B cell (primary cell): ENCODE data around the gene PI4KA. TPM values are rescaled to one million over a fixed set of nuclear protein-coding genes. Genes with fewer than 3 reads are reported as not detected.
A peak's percentile ranks its signal among the peaks of the same experiment; 100 is the strongest.

Experiments
- ATAC-seq: fragments of 200-7000 bp; cut with Tn5 transposase; one replicate; pipeline ENCODE4 v1.10.0; 2021; ENCODE audit warnings: low read depth, mild to moderate bottlenecking, moderate number of reproducible peaks, moderate library complexity
- CTCF ChIA-PET: fragments of 350-600 bp; sonication (Branson Sonifier 250); formaldehyde crosslinking; loops from one replicate; lab custom pipeline; 2021; ENCODE audit warnings: antibody characterized with exemption, inconsistent platforms; lab: Charles Lee
- POLR2A ChIA-PET: fragments of 350-600 bp; sonication (Branson Sonifier 250); formaldehyde crosslinking; loops from one replicate; lab custom pipeline; 2021; ENCODE audit warnings: antibody characterized with exemption; lab: Charles Lee
- DNase-seq: peaks from one replicate; pipeline ENCODE4 v3.0.0; 2013
- H2AFZ ChIP-seq: 2 replicates; pipeline ENCODE4 v1.6.1; 2012; ENCODE audit warnings: mild to moderate bottlenecking, low read depth, low read length; ENCODE audit not compliant: insufficient read depth, poor library complexity, severe bottlenecking
- H3K27ac ChIP-seq, 2 donors: 1 replicate in 1 of 2; 2 replicates in 1 of 2; pipeline ENCODE4 v1.5.1; 2012 to 2013; ENCODE audit warnings: low read length in 2 of 2, mild to moderate bottlenecking in 2 of 2, moderate library complexity in 1 of 2
- H3K27me3 ChIP-seq, 4 experiments: fragments of 200-600 bp in 1 of 4; sonication (generic) in 1 of 4; replicated peaks in 1 of 4; 1 replicate in 2 of 4; 2 replicates in 2 of 4; pipeline versions ENCODE4 v1.6.1 to v1.7.0; 2013 to 2016; ENCODE audit warnings: low read length in 3 of 4, mild to moderate bottlenecking in 2 of 4, mixed read lengths in 1 of 4, moderate library complexity in 1 of 4; ENCODE audit not compliant: insufficient read depth in 4 of 4, control insufficient read depth in 3 of 4; ENCODE audit errors: control extremely low read depth in 1 of 4
- H3K36me3 ChIP-seq, 2 experiments: replicated peaks in 1 of 2; 1 replicate in 1 of 2; 2 replicates in 1 of 2; pipeline versions ENCODE4 v1.6.1 to v1.7.1; 2013; ENCODE audit warnings: low read length in 1 of 2; ENCODE audit not compliant: insufficient read depth in 2 of 2, control insufficient read depth in 1 of 2; ENCODE audit errors: control extremely low read depth in 1 of 2, extremely low read depth in 1 of 2
- H3K4me1 ChIP-seq, 2 donors: fragments of 200-600 bp in 1 of 2; sonication (generic) in 1 of 2; 1 replicate in 1 of 2; 2 replicates in 1 of 2; pipeline versions ENCODE4 v1.5.1 to v1.6.1; 2013 to 2017; ENCODE audit warnings: low read length in 2 of 2; ENCODE audit not compliant: control insufficient read depth in 2 of 2, insufficient read depth in 2 of 2
- H3K4me2 ChIP-seq: replicated peaks from 2 replicates; pipeline ENCODE3; 2012; ENCODE audit warnings: mild to moderate bottlenecking, low read depth, low read length; ENCODE audit not compliant: poor library complexity, severe bottlenecking
- H3K4me3 ChIP-seq, 5 experiments: fragments of 200-600 bp in 1 of 5; sonication (generic) in 1 of 5; 1 replicate in 3 of 5; 2 replicates in 2 of 5; pipeline versions ENCODE4 v1.5.1 to v1.7.0; 2011 to 2016; ENCODE audit warnings: low read length in 4 of 5, mild to moderate bottlenecking in 4 of 5, low read depth in 2 of 5, control low read depth in 1 of 5, moderate library complexity in 1 of 5; ENCODE audit not compliant: insufficient read depth in 1 of 5; ENCODE audit errors: control extremely low read depth in 1 of 5, extremely low read depth in 1 of 5
- H3K79me2 ChIP-seq: fragments of 200-600 bp; sonication (generic); one replicate; pipeline ENCODE4 v1.6.0; 2016; ENCODE audit warnings: low read length; ENCODE audit not compliant: control insufficient read depth, insufficient read depth
- H3K9ac ChIP-seq: fragments of 200-600 bp; sonication (generic); 2 replicates; pipeline ENCODE4 v1.6.1; 2017; ENCODE audit warnings: mild to moderate bottlenecking, low read length, moderate library complexity
- H3K9me3 ChIP-seq, 3 donors: one replicate each; pipeline versions ENCODE4 v1.6.1 to v1.7.1; 2013; ENCODE audit warnings: low read length in 2 of 3; ENCODE audit not compliant: control insufficient read depth in 2 of 3, insufficient read depth in 1 of 3; ENCODE audit errors: control extremely low read depth in 1 of 3
- H4K20me1 ChIP-seq: 2 replicates; pipeline ENCODE4 v1.6.0; 2012; ENCODE audit warnings: mild to moderate bottlenecking, low read length; ENCODE audit not compliant: insufficient read depth, control insufficient read depth, poor library complexity, severe bottlenecking
- H3K27ac Mint-ChIP-seq: one replicate; pipeline ENCODE4 v1.8.0; 2021; ENCODE audit warnings: mixed read lengths
- H3K27me3 Mint-ChIP-seq: one replicate; pipeline ENCODE4 v1.8.0; 2021; ENCODE audit warnings: mixed read lengths
- H3K4me1 Mint-ChIP-seq: one replicate; pipeline ENCODE4 v1.8.0; 2021; ENCODE audit warnings: mixed read lengths
- H3K4me3 Mint-ChIP-seq: one replicate; pipeline ENCODE4 v1.8.0; 2021; ENCODE audit warnings: mixed read lengths
- H3K9me3 Mint-ChIP-seq: one replicate; pipeline ENCODE4 v1.8.0; 2022; ENCODE audit warnings: mixed read lengths; ENCODE audit not compliant: insufficient read depth
- EZH2 ChIP-seq: IDR thresholded peaks from 2 replicates; pipeline ENCODE4 v1.6.1; 2012; ENCODE audit warnings: borderline replicate concordance, low read depth, mild to moderate bottlenecking, moderate library complexity, low read length; ENCODE audit not compliant: insufficient read depth, poor library complexity, severe bottlenecking
- WGBS: methylation state at CpG from one replicate; pipeline ENCODE4 v1.1.5; 2013; ENCODE audit warnings: missing lambda C conversion rate; ENCODE audit not compliant: insufficient coverage; 5-methylcytosine and 5-hydroxymethylcytosine counted together
- intact Hi-C: fragments of 100-400 bp; cut with micrococcal nuclease; formaldehyde crosslinking; loops from one replicate; pipeline ENCODE4 v1.10.0; 2022
- polyA plus RNA-seq: library from polyadenylated mRNA; depleted of rRNA; stranded (reverse); fragments of >200 nt; gene quantifications from 2 replicates; pipeline ENCODE4 v1.2.3, GENCODE V29; 2012
- total RNA-seq, 2 donors: library from RNA; stranded (reverse); fragments of 120-200 nt in 1 of 2; gene quantifications; 1 replicate in 1 of 2; 2 replicates in 1 of 2; pipeline versions ENCODE4 v1.2.3 to v1.2.4, GENCODE V29; 2013 to 2022
- TF ChIP-seq, protein P1 (sequence below): fragments of 200-600 bp; IDR thresholded peaks from one replicate; pipeline ENCODE4 v1.8.0; 2022; ENCODE audit warnings: antibody characterized with exemption, mild to moderate bottlenecking

PI4KA gene
- total and polyA plus RNA-seq, 2 donors (not counting 1 experiment from before 2014, with no cell fraction given): 85.9 to 156 TPM

DNA sequence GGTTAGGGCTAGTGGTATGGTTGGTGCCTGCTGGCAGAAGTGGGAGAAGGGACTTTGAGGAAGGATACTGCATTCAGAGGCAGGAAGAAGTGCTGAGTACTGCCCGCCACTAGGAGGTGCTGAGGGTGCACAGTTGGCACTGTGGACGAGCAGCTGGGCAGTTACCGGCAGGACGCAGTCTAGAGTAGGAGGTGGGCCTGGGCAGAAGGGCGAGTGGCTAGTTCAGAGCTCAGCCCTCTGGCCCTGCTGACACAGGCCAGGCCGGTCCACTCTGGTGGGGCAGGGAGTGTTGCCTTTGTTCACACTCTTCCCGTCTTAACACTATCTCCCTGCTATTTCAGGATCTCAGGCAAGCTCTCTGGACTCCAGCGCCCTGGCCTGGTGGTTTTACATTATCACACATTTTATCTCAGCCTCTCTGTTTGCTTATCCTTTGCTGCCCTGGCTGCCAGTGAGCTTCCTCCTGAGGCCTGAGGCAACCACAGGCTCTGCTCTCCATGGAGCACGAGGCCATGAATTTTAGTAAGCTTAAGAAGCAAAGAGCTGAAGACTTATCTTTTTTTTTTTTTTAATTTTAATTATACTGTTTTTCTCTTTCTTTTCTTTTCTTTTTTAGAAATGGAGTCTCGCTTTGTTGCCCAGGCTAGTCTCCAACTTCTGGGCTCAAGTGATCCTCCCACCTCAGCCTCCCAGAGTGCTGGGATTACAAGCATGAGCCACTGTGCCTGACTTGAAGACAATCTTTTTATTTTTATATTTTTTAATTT lies 27.1 kb upstream of the PI4KA start:
- Mint-ChIP-seq H3K27me3 (no peaks in the 10 kb centered on the region), H3K9me3 (no peaks in the 10 kb centered on the region), H3K4me1 (no peaks in the 10 kb centered on the region), H3K4me3 (no peak overlapping the region), H3K27ac (no peak overlapping the region)
- no peaks in the 10 kb centered on the region for H3K4me1 ChIP-seq
- no peaks in the 10 kb centered on the region for H3K79me2 ChIP-seq
- no peak overlapping the region for H2AFZ ChIP-seq
- ATAC-seq (peak; percentile 56), DNase-seq (peak; percentile 60)
- H3K4me2 ChIP-seq: no peak overlapping the region
- H3K27ac ChIP-seq: no peak overlapping the region
- ChIA-PET CTCF (interaction anchor here (0.5 to 1.1 kb wide), 11 partner anchors 10 to 761 kb away, joined by 3 to 4 read pairs (median 3); partner anchors contain the start of gene SDF2L1), POLR2A (interaction anchor here (0.7 kb wide), 1 partner anchor 12 kb away, joined by 3 read pairs; no protein-coding TSS in a partner anchor)
- intact Hi-C loops: no loop called here
- H3K9me3 ChIP-seq: no peaks in the 10 kb centered on the region
- no peak overlapping the region for H3K4me3 ChIP-seq
- TF ChIP-seq EZH2: no peak
- TF ChIP-seq, protein P1, sequence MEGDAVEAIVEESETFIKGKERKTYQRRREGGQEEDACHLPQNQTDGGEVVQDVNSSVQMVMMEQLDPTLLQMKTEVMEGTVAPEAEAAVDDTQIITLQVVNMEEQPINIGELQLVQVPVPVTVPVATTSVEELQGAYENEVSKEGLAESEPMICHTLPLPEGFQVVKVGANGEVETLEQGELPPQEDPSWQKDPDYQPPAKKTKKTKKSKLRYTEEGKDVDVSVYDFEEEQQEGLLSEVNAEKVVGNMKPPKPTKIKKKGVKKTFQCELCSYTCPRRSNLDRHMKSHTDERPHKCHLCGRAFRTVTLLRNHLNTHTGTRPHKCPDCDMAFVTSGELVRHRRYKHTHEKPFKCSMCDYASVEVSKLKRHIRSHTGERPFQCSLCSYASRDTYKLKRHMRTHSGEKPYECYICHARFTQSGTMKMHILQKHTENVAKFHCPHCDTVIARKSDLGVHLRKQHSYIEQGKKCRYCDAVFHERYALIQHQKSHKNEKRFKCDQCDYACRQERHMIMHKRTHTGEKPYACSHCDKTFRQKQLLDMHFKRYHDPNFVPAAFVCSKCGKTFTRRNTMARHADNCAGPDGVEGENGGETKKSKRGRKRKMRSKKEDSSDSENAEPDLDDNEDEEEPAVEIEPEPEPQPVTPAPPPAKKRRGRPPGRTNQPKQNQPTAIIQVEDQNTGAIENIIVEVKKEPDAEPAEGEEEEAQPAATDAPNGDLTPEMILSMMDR: peak; percentile 73
- WGBS: 44% methylated on average over 7 of the region's 10 CpGs
- H4K20me1 ChIP-seq: no peaks in the 10 kb centered on the region
- no peaks in the 10 kb centered on the region for H3K27me3 ChIP-seq
- peaks cover 0 to 49% of the 10 kb centered on the region in 2 experiments for H3K36me3 ChIP-seq
- no peak overlapping the region for H3K9ac ChIP-seq

GRCh38 chr22:20885017-20885556 lies 26.5 kb upstream of the PI4KA start:
- no peaks in the 10 kb centered on the region for H3K27me3 ChIP-seq
- no peaks in the 10 kb centered on the region for H4K20me1 ChIP-seq
- no peak overlapping the region for H3K27ac ChIP-seq
- H3K9ac ChIP-seq: no peak overlapping the region
- ChIA-PET POLR2A (interaction anchor here (0.7 kb wide), 1 partner anchor 11 kb away, joined by 3 read pairs; no protein-coding TSS in a partner anchor), CTCF (interaction anchor here (0.5 to 1.1 kb wide), 6 partner anchors 35 to 762 kb away, joined by 3 to 4 read pairs (median 3); partner anchors contain the start of gene SDF2L1)
- Mint-ChIP-seq H3K27me3 (no peaks in the 10 kb centered on the region), H3K27ac (no peak overlapping the region), H3K9me3 (no peaks in the 10 kb centered on the region), H3K4me3 (no peak overlapping the region), H3K4me1 (no peaks in the 10 kb centered on the region)
- H3K4me1 ChIP-seq: no peaks in the 10 kb centered on the region
- no peak overlapping the region for H3K4me2 ChIP-seq
- DNase-seq (no peak), ATAC-seq (no peak)
- H2AFZ ChIP-seq: no peak overlapping the region
- no peak overlapping the region for H3K4me3 ChIP-seq
- WGBS: 86% methylated on average over 6 of the region's 8 CpGs
- no peaks in the 10 kb centered on the region for H3K9me3 ChIP-seq
- TF ChIP-seq, protein P1: no peak
- no peak for TF ChIP-seq EZH2
- peaks cover 0 to 52% of the 10 kb centered on the region in 2 experiments for H3K36me3 ChIP-seq
- H3K79me2 ChIP-seq: no peaks in the 10 kb centered on the region
- intact Hi-C loops: no loop called here
